GM21737 (cell line): ENCODE data around the gene POU4F1.
"Not testable (repeated sequence)": the region's sequence is repeated elsewhere in the genome, so short reads cannot be mapped to it uniquely, and the experiment has no call there.

ENCODE experiments used
- ATAC-seq: cut with Tn5 transposase; IDR thresholded peaks from one replicate; pipeline ENCODE4 v1.9.1; 2021; ENCODE audit warnings: mild to moderate bottlenecking, moderate library complexity; ENCODE audit not compliant: unreplicated experiment

Gene POU4F1

GRCh38 chr13:78603240-78603957 lies at the start of gene POU4F1:
POU4F1 (minus strand) TSS chr13:78603552; CDS start chr13:78603326, 226 bp downstream.
- peak; percentile 86 for ATAC-seq

GRCh38 chr13:78652651-78653050 lies 49.3 kb upstream of the POU4F1 start:
- no peak for ATAC-seq

- ATAC-seq = no peak
These were observed 47.3 kb upstream of the POU4F1 start for GRCh38 chr13:78650717-78651083.

GRCh38 chr13:78649997-78650716 lies 46.8 kb upstream of the POU4F1 start:
- no peak for ATAC-seq

- not testable (repeated sequence) for ATAC-seq
These were observed 43.8 kb upstream of the POU4F1 start for GRCh38 chr13:78647109-78647678.

GRCh38 chr13:78638216-78638615 lies 34.9 kb upstream of the POU4F1 start:
- ATAC-seq = no peak

- no peak for ATAC-seq
These were observed 33.1 kb upstream of the POU4F1 start for GRCh38 chr13:78636495-78636894.

GRCh38 chr13:78632996-78633395 lies 29.6 kb upstream of the POU4F1 start:
- no peak for ATAC-seq

- ATAC-seq = no peak
These were observed 27.7 kb upstream of the POU4F1 start for GRCh38 chr13:78631077-78631476.

GRCh38 chr13:78630511-78630910 lies 27.2 kb upstream of the POU4F1 start:
- no peak for ATAC-seq

- no peak for ATAC-seq
These were observed 22.0 kb upstream of the POU4F1 start for GRCh38 chr13:78625384-78625783.

GRCh38 chr13:78623132-78623531 lies 19.8 kb upstream of the POU4F1 start:
- ATAC-seq = no peak

- no peak for ATAC-seq
These were observed 17.7 kb upstream of the POU4F1 start for GRCh38 chr13:78620936-78621470.

- no peak for ATAC-seq
These were observed 15.1 kb upstream of the POU4F1 start for GRCh38 chr13:78618411-78618810.

GRCh38 chr13:78611040-78611439 lies 7.7 kb upstream of the POU4F1 start:
- ATAC-seq = no peak

- ATAC-seq = no peak
These were observed 7.1 kb upstream of the POU4F1 start for GRCh38 chr13:78610381-78610883.

GRCh38 chr13:78609464-78610205 lies 6.3 kb upstream of the POU4F1 start:
- ATAC-seq = no peak

- no peak for ATAC-seq
These were observed 5.5 kb upstream of the POU4F1 start for GRCh38 chr13:78608688-78609463.

- no peak for ATAC-seq
These were observed 4.9 kb upstream of the POU4F1 start for GRCh38 chr13:78608252-78608687.
